ENCODE measurements around the gene HIP1R. TPM values are rescaled to one million over a fixed set of nuclear protein-coding genes. Genes with fewer than 3 reads are reported as not detected.
A peak's percentile ranks its signal among the peaks of the same experiment; 100 is the strongest.

HIP1R gene
- total and polyA plus RNA-seq, 2 of the 13 experiments (the other 11 are each of a cell fraction or from before 2014, with no cell fraction given) = 18.4 to 25.5 TPM

- TF ChIP-seq PBX2 (CRISPR knock-in tag; IDR thresholded peaks at IDR 0.05) (no peak), ZNF737 (CRISPR knock-in tag; IDR thresholded peaks at IDR 0.05; ENCODE audit: borderline replicate concordance) (no peak), EHMT2 (IDR thresholded peaks at IDR 0.05; ENCODE audit: borderline replicate concordance, low read depth, low read length) (no peak), E2F2 (CRISPR knock-in tag; IDR thresholded peaks at IDR 0.05; ENCODE audit: borderline replicate concordance) (no peak), ZNF841 (CRISPR knock-in tag; IDR thresholded peaks at IDR 0.05; ENCODE audit: borderline replicate concordance) (no peak), ZFX (CRISPR knock-in tag; IDR thresholded peaks at IDR 0.05; ENCODE audit: low read depth) (peak; percentile 55; the same call in 1 of the 2 replicates)
These were observed 60.7 kb downstream of the HIP1R start, which contains the start of gene VPS37B (continued) for GRCh38 chr12:122895704-122896636.

- DNase-seq (ENCODE audit: low spot score) = no peak
- Histone ChIP-seq H4K20me1 (ENCODE audit: insufficient read depth, low read length) (peaks cover 3% of the 10 kb centered on the region; the same call in 1 of the 2 replicates), H3K79me2 (ENCODE audit: insufficient read depth, low read length) (peaks cover 38% of the 10 kb centered on the region), H3K9ac (ENCODE audit: insufficient read depth, low read depth, low read length) (peak overlapping the region; percentile 42), H3K4me3 (replicated peaks in 1 of 3; ENCODE audit: insufficient read depth in 1 of 3, low read depth in 2 of 3, low read length in 3 of 3) (peak overlapping the region in 1 of 3 experiments; percentile 53; a peak in 3 of 6 replicates), H3K4me2 (ENCODE audit: low read depth, low read length) (peak overlapping the region; percentile 62), H3K27ac (ENCODE audit: extremely low read length, insufficient read depth, low read length) (peak overlapping the region; percentile 69), H3K27me3 (ENCODE audit: control insufficient read depth in 1 of 2, insufficient read depth in 2 of 2, low read length in 2 of 2) (no peaks in the 10 kb centered on the region; a peak in 1 of 5 replicates), H3K36me3 (replicated peaks in 1 of 2; ENCODE audit: control insufficient read depth in 1 of 2, insufficient read depth in 2 of 2, low read length in 2 of 2) (no peaks in the 10 kb centered on the region), H3K4me1 (ENCODE audit: insufficient read depth, low read length) (peaks cover 65% of the 10 kb centered on the region), H3K9me3 (ENCODE audit: low read length) (no peaks in the 10 kb centered on the region), H2AFZ (ENCODE audit: low read length) (no peak overlapping the region)
- BruUV-seq (replicated peaks) = no TSS peak
- no peak for FAIRE-seq
- POLR2A ChIA-PET = interaction anchor here (2.7 to 4.1 kb wide), 3 partner anchors 8 to 336 kb away, joined by 11 to 19 read pairs (median 13); partner anchors contain the start of genes MPHOSPH9 and MTRFR
- no peak for ATAC-seq
- in situ Hi-C loops (cut with HindIII; ENCODE audit: extremely low pct_ligation_motif_present, low pct_unique_long_range_greater_than_20kb) = no loop called here
- intact Hi-C loops (cut with micrococcal nuclease; ENCODE audit: unreplicated experiment) = no loop called here
- 83% methylated on average over 5 of the region's 7 CpGs for WGBS (ENCODE audit: low lambda C conversion rate)
- CTCF ChIA-PET (ENCODE audit: low intra/inter-chr PET ratio, low total read pairs) = no interaction called here
- TF ChIP-seq ZNF879 (CRISPR knock-in tag; IDR thresholded peaks at IDR 0.05) (no peak), KDM1A (CRISPR knock-in tag; IDR thresholded peaks at IDR 0.05) (peak; percentile 81), ZMYM3 (CRISPR knock-in tag; IDR thresholded peaks at IDR 0.05) (peak; percentile 91), ZNF282 (IDR thresholded peaks at IDR 0.05; ENCODE audit: partially characterized antibody) (no peak), ZNF121 (CRISPR knock-in tag; IDR thresholded peaks at IDR 0.05) (no peak), ZNF337 (CRISPR knock-in tag; IDR thresholded peaks at IDR 0.05; ENCODE audit: borderline replicate concordance, low read depth) (no peak), ZNF280D (CRISPR knock-in tag; IDR thresholded peaks at IDR 0.05) (0 out of 2 replicates have a peak, but pooled peaks have one; percentile 52), ZNF598 (CRISPR knock-in tag; IDR thresholded peaks at IDR 0.05; ENCODE audit: borderline replicate concordance) (no peak), ADNP (CRISPR knock-in tag; IDR thresholded peaks at IDR 0.05) (peak; percentile 60; the same call in 1 of the 2 replicates), LCORL (IDR thresholded peaks at IDR 0.05) (no peak), LCORL (CRISPR knock-in tag; IDR thresholded peaks at IDR 0.05) (0 out of 2 replicates have a peak, but pooled peaks have one; percentile 32), ZSCAN12 (CRISPR knock-in tag; IDR thresholded peaks at IDR 0.05) (no peak)
These were observed 61.4 kb downstream of the HIP1R start for GRCh38 chr12:122896662-122897061.

Measured in HepG2 (cell line).